ENCODE results near the gene PIP5K1C. TPM values are rescaled to one million over a fixed set of nuclear protein-coding genes. Genes with fewer than 3 reads are reported as not detected.
"Not testable (repeated sequence)": the region's sequence is repeated elsewhere in the genome, so short reads cannot be mapped to it uniquely, and the experiment has no call there.

The PIP5K1C gene
- total RNA-seq, 1 donor from 2014 or later: 40.0 TPM

- DNase-seq (ENCODE audit: low spot score): no peak
Observed at GRCh38 chr19:3679581-3679980, 20.7 kb downstream of the PIP5K1C start.

- DNase-seq (ENCODE audit: low spot score): no peak
Observed at GRCh38 chr19:3679138-3679537, 21.1 kb downstream of the PIP5K1C start.

- DNase-seq (ENCODE audit: low spot score): no peak
Observed at GRCh38 chr19:3678188-3678587, 22.1 kb downstream of the PIP5K1C start.

GRCh38 chr19:3674784-3675543 lies 25.3 kb downstream of the PIP5K1C start:
- no peak for DNase-seq (ENCODE audit: low spot score)

GRCh38 chr19:3673506-3674439 lies 26.5 kb downstream of the PIP5K1C start:
- DNase-seq (ENCODE audit: low spot score): no peak

GRCh38 chr19:3672993-3673392 lies 27.3 kb downstream of the PIP5K1C start:
- no peak for DNase-seq (ENCODE audit: low spot score)

- no peak for DNase-seq (ENCODE audit: low spot score)
Observed at GRCh38 chr19:3672575-3672948, 27.7 kb downstream of the PIP5K1C start.

- DNase-seq (ENCODE audit: low spot score): no peak
Observed at GRCh38 chr19:3671680-3672574, 28.3 kb downstream of the PIP5K1C start.

- DNase-seq (ENCODE audit: low spot score): peak; percentile 94
Observed at GRCh38 chr19:3670796-3671679, 29.2 kb downstream of the PIP5K1C start.

- no peak for DNase-seq (ENCODE audit: low spot score)
Observed at GRCh38 chr19:3669947-3670795, 30.1 kb downstream of the PIP5K1C start.

- no peak for DNase-seq (ENCODE audit: low spot score)
Observed at GRCh38 chr19:3669082-3669946, 31.0 kb downstream of the PIP5K1C start.

- no peak for DNase-seq (ENCODE audit: low spot score)
Observed at GRCh38 chr19:3668331-3669081, 31.8 kb downstream of the PIP5K1C start.

- no peak for DNase-seq (ENCODE audit: low spot score)
Observed at GRCh38 chr19:3667766-3668165, 32.5 kb downstream of the PIP5K1C start.

- DNase-seq (ENCODE audit: low spot score): no peak
Observed at GRCh38 chr19:3667037-3667638, 33.1 kb downstream of the PIP5K1C start.

GRCh38 chr19:3666545-3666856 lies 33.8 kb downstream of the PIP5K1C start:
- DNase-seq (ENCODE audit: low spot score): not testable (repeated sequence)

GRCh38 chr19:3665681-3666544 lies 34.4 kb downstream of the PIP5K1C start:
- peak; percentile 94 for DNase-seq (ENCODE audit: low spot score)
